ENCODE results near the gene EXOSC3.
A peak's percentile ranks its signal among the peaks of the same experiment; 100 is the strongest.
"Not testable (repeated sequence)": the region's sequence is repeated elsewhere in the genome, so short reads cannot be mapped to it uniquely, and the experiment has no call there.

EXOSC3 gene

DNA sequence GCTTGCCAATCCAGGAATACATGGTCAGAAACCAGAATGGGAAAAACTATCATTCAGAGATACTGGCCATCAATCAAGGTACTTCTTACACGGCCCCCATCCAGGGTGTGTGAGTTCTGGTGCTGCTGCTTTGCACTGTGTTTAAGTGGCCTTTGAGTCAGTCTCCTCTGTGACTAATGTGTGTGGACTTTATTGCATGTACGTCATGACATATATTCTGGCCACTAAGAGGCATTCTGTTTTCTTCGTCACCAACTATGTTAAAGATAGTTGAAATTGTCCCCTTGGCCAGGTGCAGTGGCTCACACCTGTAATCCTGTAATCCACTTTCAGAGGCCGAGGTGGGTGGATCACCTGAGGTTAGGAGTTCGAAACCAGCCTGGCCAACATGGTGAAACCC lies 8.5 kb downstream of the EXOSC3 start:
- no peak for DNase-seq (ENCODE audit: low read depth in 1 of 2, low spot score in 1 of 2)

DNA sequence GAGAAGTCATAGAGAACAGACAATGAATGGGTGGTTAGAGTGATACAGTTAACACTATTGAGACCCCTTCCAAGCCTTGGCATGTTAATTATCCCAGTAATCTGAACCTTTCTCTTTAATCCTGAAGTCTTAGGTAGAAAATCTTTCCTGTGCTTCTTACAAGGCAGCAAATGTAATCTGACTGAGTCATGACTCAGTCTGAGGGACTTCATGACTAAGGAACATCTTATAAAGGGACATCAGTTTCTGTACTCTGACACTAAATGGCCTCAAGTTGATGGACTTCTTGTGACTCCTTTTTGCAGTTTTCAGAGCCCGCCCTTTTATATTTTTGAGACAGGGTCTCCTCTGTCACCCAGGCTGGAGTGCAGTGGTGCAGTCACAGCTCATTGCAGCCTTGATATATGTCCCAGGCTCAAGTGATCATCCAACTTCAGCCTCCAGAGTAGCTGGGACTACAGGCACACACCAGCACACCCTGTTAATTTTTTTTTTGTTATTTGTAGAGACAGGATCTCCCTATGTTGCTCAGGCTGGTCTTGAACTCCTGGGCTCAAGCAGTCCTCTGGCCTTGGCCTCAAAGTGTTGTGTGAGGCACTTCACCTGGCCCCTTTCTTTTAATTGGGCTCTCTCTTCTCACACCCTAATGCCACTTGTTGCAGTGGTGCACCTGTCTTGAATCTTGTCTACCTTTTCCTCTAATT lies 9.5 kb downstream of the EXOSC3 start:
- DNase-seq (ENCODE audit: low read depth in 1 of 2, low spot score in 1 of 2) = no peak

DNA sequence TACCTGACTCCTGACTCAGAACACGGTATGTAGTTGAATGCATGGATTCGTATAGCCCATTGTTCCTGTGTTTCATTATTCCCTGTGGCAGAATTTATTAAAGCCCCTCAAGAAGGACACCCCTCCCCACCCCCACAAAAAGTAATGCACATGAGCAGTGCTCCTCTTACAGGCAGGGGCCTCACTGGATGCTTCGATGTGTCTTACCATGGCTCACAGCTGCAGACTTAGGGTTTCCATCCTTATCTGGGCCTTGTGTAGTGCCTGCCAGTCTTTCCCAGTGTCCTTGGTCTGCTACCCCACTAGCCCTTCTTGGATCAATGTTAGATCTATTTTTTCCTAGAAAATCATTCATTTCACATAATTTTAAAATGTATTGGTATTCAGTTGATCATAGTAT lies 14.9 kb downstream of the EXOSC3 start:
- DNase-seq (ENCODE audit: low read depth in 1 of 2, low spot score in 1 of 2) = no peak

- no peak for DNase-seq (ENCODE audit: low read depth in 1 of 2, low spot score in 1 of 2)
Measured at GRCh38 chr9:37769306-37769705, 15.6 kb downstream of the EXOSC3 start.

DNA sequence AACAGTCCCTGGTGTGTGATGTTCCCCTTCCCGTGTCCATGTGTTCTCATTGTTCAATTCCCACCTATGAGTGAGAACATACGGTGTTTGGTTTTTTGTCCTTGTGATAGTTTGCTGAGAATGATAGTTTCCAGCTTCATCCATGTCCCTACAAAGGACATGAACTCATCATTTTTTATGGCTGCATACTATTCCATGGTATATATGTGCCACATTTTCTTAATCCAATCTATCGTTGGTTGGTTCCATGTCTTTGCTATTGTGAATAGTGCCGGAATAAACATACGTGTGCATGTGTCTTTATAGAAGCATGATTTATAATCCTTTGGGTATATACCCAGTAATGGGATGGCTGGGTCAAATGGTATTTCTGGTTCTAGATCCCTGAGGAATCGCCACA lies 19.6 kb downstream of the EXOSC3 start:
- DNase-seq (ENCODE audit: low read depth in 1 of 2, low spot score in 1 of 2) = not testable (repeated sequence)

DNA sequence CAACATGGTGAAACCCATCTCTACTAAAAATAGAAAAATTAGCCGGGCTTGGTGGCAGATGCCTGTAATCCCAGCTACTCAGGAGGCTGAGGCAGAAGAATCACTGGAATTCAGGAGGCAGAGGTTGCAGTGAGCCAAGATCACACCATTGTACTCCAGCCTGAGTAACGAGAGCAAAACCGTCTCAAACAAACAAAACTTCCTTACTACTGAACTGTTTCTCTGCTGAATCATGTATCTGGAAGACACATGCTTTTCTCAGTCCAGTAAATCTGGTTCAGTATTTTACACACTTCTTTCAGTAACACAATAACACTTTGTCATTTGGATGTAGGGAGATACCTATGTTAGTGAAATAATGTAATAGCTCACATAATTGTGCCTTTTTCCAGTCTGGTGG lies 23.4 kb downstream of the EXOSC3 start:
- no peak for DNase-seq (ENCODE audit: low read depth in 1 of 2, low spot score in 1 of 2)

DNA sequence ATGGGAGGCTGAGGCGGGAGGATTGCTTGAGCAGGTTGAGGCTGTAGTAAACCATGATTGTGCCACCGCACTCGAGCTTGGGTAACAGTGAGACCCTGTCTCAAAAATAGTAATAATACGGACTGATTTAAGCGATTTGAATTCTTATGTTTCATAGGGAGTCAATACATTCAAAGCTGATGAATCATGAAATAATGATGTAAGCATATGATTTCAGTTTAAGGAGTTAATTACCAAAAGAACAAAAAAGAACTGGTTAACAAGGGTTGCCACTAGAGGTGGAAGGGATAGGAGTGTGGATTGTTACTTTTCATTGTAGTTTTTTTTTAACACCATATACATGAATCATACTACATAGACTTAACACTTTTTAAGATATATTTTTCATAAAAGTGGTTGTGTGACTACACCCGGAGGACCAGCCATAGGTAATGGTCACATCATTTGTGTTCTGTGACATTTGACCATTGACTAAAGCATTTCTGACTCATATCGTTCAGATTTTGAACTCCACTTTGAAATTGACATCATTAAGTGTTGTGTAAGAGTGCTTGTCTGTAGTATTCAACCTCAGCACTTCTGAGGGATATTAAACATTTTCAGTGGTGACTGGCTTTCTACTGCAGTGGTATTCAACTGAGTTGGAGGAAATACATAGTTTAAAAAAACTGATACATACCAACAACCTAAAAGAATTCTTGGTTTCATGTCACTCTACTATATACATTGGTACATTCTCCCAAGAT lies 24.3 kb downstream of the EXOSC3 start:
- no peak for DNase-seq (ENCODE audit: low read depth in 1 of 2, low spot score in 1 of 2)

- DNase-seq (ENCODE audit: low read depth in 1 of 2, low spot score in 1 of 2) = no peak
Measured at GRCh38 chr9:37758747-37759146, 26.1 kb downstream of the EXOSC3 start.

- peak; percentile 54 to 62 for DNase-seq (ENCODE audit: low read depth in 1 of 2, low spot score in 1 of 2)
Measured at GRCh38 chr9:37753489-37754190, 31.2 kb downstream of the EXOSC3 start, which contains the start of gene TRMT10B. TRMT10B (plus strand) TSS chr9:37753805; CDS start chr9:37761932, 8,127 bp downstream.

DNA sequence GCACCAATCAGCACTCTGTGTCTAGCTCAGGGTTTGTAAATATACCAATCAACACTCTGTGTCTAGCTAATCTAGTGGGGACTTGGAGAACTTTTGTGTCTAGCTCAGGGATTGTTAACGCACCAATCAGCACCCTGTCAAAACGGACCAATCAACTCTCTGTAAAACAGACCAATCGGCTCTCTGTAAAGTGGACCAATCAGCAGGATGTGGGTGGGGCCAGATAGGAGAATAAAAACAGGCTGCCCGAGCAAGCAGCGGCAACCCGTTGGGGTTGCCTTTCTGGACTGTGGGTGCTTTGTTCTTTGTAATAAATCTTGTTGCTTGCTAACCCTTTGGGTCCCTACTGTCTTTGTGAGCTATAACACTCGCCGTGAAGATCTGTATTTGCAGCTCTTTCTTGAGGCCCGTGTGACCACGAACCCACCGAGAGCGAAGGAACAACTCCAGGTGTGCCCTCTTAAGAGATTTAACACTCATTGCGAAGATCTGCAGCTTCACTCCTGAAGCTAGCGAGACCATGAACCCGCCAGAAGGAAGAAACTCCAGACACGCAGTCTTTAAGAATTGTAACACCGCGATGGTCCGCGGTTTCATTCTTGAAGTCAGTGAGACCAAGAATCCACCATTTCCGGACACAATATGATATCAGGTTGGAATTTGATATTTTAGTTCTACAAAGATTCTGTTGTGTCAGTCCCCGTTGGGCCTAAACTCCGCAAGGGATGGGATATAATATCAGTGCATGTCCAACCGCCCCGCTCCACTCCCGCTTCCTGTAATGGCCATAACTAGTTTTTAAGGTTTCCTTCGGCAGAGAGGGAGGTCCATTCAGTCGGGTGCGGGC lies 32.0 kb downstream of the EXOSC3 start:
- DNase-seq (ENCODE audit: low read depth in 1 of 2, low spot score in 1 of 2) = no peak

DNA sequence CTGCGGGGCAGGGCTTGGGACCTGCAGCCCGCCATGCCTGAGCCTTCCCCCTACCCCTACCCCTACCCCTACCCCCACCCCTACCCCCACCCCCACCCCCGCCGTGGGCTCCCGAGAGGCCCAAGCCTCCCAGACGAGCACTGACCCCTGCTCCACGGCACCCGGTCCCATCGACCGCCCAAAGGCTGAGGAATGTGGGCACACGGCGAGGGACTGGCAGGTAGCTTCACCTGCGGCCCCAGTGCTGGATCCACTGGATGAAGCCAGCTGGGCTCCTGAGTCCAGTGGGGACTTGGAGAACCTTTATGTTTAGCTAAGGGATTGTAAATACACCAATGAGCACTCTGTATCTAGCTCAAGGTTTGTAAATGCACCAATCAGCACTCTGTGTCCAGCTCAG lies 32.8 kb downstream of the EXOSC3 start:
- not testable (repeated sequence) for DNase-seq (ENCODE audit: low read depth in 1 of 2, low spot score in 1 of 2)

GRCh38 chr9:37751704-37752103 lies 33.2 kb downstream of the EXOSC3 start:
- DNase-seq (ENCODE audit: low read depth in 1 of 2, low spot score in 1 of 2) = not testable (repeated sequence)

DNA sequence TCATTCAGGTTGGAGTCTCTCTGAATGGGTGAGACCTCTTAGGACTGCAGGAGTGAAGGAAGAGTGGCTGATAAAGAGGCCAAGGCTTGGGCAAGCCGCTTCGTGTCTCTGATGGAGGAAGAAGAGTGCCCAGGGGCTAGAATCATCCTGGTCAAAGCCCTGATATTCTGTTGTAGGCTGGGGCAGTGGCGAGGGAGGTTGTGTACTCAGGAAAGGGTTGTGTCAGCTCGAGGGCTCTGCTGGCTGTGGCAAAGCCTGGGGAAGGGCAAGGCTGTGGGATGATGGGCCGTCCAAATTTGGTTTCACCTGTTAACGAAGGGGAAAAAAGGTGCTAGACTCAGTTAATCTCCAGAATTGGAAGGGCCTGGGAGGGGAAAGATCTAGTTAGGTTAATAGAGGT lies 33.7 kb downstream of the EXOSC3 start:
- no peak for DNase-seq (ENCODE audit: low read depth in 1 of 2, low spot score in 1 of 2)

- DNase-seq (ENCODE audit: low read depth in 1 of 2, low spot score in 1 of 2) = no peak
Measured at GRCh38 chr9:37749129-37749528, 35.7 kb downstream of the EXOSC3 start.

DNA sequence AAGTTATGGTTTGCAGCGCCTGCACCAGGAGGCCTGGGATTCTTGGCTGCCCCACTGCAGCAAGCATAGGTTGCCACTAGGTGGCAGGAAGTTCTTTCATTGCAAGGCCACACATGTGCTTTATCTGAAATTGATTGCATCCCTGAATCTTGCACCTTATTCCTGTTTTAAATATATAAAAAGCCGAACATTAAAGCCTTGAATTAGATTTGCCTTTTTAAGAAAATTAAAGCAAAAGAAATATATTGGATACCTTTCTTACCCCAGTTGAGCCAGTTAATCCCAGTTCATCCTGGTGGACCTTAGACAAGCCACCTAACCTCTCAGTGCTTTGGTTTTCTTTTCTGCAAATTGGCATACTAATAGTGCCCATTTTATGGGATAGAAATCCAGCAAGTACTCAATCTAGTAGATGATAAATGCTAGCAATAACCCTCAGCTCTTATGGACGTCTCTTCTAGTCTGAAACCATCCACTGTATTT lies 37.6 kb downstream of the EXOSC3 start:
- peak; percentile 18 to 44 for DNase-seq (ENCODE audit: low read depth in 1 of 2, low spot score in 1 of 2)

DNA sequence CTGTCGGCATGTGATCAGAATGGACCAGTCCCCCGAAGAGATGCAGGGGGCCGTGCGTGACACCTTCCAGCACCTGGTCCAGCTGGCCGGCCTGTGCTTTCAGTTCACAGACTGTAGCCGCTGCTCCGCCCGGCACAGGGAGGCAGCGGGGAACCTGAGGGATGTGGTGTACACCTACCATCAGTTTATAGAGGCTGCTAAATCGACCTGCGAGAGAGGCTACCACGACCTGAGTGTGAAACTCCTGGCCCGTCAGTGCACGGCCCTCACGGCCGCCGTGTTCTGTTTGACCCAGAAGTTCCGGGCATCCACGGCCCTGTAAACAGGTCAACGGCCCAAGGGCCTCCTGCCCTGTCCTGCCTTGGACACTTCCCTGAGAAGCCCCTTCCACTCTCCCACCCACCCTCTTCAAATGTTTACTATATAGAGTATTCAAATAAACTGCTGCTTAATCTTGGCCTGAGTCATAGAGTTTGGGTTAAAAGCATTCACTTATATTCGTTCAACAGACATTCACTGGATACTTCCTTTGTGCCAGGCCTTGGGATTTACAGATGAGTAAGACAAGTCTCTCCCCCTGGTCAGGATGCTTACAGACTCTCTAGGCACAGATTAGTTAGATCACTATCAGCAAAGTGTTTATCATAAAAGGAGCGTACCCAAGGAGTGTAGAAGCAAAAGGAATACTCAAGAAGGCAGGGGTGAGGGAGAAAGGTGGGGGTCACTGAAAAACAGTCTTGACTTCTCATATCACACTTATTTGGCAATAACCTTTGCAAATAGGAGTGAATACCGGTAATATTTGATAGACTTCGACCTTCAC lies 38.2 kb downstream of the EXOSC3 start:
- DNase-seq (ENCODE audit: low read depth in 1 of 2, low spot score in 1 of 2) = no peak

DNA sequence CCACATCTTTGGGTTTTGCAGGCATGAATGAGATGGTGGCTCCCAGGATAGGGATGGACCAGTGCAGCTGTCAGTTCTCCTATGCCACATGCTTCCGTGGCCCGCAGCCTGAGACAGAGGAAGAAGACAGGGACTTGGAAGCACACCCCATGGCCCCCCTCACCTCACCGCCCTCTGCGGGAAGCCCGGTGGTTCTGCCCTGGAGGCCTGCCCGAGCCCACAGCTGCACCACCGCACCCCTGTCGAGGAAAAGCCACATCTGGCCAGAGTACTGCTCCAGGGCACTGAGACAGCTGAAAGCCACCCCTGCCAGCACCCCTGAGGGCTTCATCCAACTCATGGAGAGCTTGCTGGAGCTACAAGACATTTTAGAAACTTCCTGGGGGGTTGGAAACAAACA lies 38.9 kb downstream of the EXOSC3 start:
- no peak for DNase-seq (ENCODE audit: low read depth in 1 of 2, low spot score in 1 of 2)

DNA sequence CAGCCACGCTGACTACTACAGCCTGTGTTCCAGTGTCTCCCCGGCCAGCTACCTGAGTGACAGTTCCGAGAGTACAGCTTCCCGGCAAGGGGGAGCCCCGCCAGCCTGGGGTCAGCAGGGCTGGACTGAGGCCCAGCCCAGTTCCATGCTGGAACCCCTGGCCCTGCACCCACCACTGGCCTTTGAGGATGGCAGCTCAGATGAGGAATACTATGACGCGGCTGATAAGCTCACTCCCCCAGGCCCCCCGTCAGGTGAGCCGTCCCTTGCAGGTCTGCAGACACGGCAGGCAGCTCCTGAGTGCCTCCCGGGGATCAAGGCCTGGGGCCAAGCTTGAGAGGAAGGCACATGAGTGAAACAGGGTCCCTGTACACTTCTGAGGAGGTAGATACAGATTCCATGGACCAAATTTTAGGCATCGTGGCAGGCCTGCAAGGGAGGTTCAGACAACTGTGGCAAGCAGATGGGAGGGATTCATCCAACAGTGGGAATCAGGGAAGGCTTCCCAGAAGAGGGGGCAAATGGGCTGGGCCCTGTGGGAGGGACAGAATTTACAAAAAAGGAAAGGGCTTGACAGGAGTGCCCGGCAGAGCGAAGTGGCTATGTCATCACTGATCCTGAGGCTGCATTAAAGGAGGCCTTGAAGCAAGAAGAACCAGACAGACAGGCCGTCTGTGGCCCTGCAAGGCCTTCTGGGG lies 44.1 kb downstream of the EXOSC3 start:
- DNase-seq (ENCODE audit: low read depth in 1 of 2, low spot score in 1 of 2) = no peak

DNA sequence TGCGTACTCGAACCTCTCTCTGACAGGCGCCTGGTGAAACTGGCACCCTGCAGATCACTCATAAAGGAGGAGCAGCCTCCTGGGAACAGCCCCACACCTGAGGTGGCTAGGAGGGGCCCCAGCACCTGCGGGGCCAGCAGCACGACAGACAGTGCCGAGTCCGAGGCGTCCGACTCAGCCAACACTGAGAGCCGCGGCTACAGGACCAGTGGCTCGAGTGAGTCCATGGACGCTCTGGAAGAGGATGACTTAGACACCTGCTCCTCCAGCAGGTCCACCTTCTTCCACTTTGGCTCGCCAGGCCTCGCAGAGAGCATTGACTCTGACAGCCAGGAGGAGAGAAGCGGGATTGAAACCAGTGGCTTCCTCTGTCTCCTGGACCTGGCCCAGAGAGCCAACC lies 44.7 kb downstream of the EXOSC3 start:
- no peak for DNase-seq (ENCODE audit: low read depth in 1 of 2, low spot score in 1 of 2)

GRCh38 chr9:37739222-37739621 lies 45.6 kb downstream of the EXOSC3 start:
- no peak for DNase-seq (ENCODE audit: low read depth in 1 of 2, low spot score in 1 of 2)

All from activated CD4-positive, alpha-beta T cell treated with anti-CD3 and anti-CD28 coated beads, Interleukin-2, amount 50 U/mL, for 24 hours (primary cell).